RWPE2 (cell line): Measurements from ENCODE around the gene MBLAC1.
A peak's percentile ranks its signal among the peaks of the same experiment; 100 is the strongest.

Experiments
- ATAC-seq: fragments of 200-7000 bp; cut with Tn5 transposase; 3 replicates; pipeline ENCODE4 v1.9.1; 2021; ENCODE audit warnings: low read depth
- DNase-seq: peaks from one replicate; pipeline ENCODE4 v3.0.0-alpha.2; 2020; ENCODE audit warnings: low spot score
- H3K27ac ChIP-seq: fragments of 450-650 bp; 2 replicates; pipeline ENCODE4 v1.5.1; 2017; ENCODE audit warnings: mild to moderate bottlenecking; ENCODE audit not compliant: poor library complexity, severe bottlenecking
- H3K27me3 ChIP-seq: fragments of 250-450 bp; sonication (Bioruptor Pico); 2 replicates; pipeline ENCODE4 v1.5.1; 2021; ENCODE audit warnings: mild to moderate bottlenecking, moderate library complexity; ENCODE audit not compliant: insufficient read depth, poor library complexity, severe bottlenecking
- H3K36me3 ChIP-seq: fragments of 250-450 bp; sonication (Bioruptor Pico); 2 replicates; pipeline ENCODE4 v1.5.1; 2020; ENCODE audit warnings: low read depth, mild to moderate bottlenecking, moderate library complexity
- H3K4me1 ChIP-seq: fragments of 250-450 bp; sonication (Bioruptor Pico); 2 replicates; pipeline ENCODE4 v1.5.1; 2021; ENCODE audit warnings: mild to moderate bottlenecking, moderate library complexity; ENCODE audit not compliant: insufficient read depth, poor library complexity, severe bottlenecking
- H3K4me3 ChIP-seq: fragments of 250-450 bp; sonication (Bioruptor Pico); 2 replicates; pipeline ENCODE4 v1.5.1; 2021; ENCODE audit warnings: mild to moderate bottlenecking, moderate library complexity; ENCODE audit not compliant: severe bottlenecking
- H3K9me3 ChIP-seq: fragments of 250-450 bp; sonication (Bioruptor Pico); 2 replicates; pipeline ENCODE4 v1.5.1; 2021; ENCODE audit warnings: mild to moderate bottlenecking, moderate library complexity; ENCODE audit not compliant: severe bottlenecking
- TF ChIP-seq, protein P1 (sequence below): fragments of 450-650 bp; IDR thresholded peaks from one replicate; pipeline ENCODE4 v1.5.1; 2017; ENCODE audit warnings: mild to moderate bottlenecking, moderate library complexity; ENCODE audit not compliant: poor library complexity, severe bottlenecking

The MBLAC1 gene

DNA sequence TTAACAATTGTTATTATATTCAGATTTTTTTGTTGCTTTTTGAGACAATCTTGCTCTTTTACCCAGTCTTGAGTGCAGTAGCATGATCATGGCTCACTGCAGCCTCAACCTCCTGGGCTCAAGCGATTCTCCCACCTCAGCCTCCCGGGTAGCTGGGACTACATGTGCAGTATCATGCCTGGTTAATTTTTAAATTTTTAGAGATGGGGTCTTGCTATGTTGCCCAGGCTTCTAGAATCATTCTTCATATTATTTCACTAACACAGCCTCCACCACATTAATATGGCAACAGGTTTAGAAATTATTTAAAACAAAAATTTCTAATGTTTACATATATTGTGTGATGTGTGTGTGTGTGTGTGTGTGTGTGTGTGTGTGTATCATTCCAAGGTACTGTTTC is 20.5 kb downstream of the MBLAC1 start:
- ATAC-seq (no peak), DNase-seq (no peak)
- H3K27me3 ChIP-seq = no peaks in the 10 kb centered on the region
- H3K4me1 ChIP-seq = peaks cover 8% of the 10 kb centered on the region
- H3K36me3 ChIP-seq = peaks cover 21% of the 10 kb centered on the region; the same call in 1 of the 2 replicates
- no peaks in the 10 kb centered on the region for H3K9me3 ChIP-seq
- H3K4me3 ChIP-seq = no peak overlapping the region
- H3K27ac ChIP-seq = no peak overlapping the region
- TF ChIP-seq, protein P1, sequence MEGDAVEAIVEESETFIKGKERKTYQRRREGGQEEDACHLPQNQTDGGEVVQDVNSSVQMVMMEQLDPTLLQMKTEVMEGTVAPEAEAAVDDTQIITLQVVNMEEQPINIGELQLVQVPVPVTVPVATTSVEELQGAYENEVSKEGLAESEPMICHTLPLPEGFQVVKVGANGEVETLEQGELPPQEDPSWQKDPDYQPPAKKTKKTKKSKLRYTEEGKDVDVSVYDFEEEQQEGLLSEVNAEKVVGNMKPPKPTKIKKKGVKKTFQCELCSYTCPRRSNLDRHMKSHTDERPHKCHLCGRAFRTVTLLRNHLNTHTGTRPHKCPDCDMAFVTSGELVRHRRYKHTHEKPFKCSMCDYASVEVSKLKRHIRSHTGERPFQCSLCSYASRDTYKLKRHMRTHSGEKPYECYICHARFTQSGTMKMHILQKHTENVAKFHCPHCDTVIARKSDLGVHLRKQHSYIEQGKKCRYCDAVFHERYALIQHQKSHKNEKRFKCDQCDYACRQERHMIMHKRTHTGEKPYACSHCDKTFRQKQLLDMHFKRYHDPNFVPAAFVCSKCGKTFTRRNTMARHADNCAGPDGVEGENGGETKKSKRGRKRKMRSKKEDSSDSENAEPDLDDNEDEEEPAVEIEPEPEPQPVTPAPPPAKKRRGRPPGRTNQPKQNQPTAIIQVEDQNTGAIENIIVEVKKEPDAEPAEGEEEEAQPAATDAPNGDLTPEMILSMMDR = no peak

DNA sequence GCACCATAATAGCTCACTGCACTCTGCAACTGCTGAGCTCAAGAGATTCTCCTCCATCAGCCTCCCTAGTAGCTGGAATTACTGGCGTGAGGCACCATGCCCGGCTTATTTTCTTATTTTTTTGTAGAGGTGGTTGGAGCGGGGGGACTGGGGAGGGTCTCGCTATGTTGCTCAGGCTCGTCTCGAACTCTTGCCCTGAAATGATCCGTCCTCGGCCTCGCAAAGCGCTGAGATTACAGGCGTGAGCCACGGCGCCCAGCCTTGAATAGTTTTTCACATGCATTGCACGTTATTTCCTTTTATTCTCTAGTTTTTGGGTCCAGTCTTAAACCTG is 21.4 kb downstream of the MBLAC1 start:
- H3K27ac ChIP-seq = no peak overlapping the region
- H3K4me1 ChIP-seq = peaks cover 8% of the 10 kb centered on the region
- peak overlapping the region; percentile 69 for H3K4me3 ChIP-seq
- no peak for ATAC-seq
- TF ChIP-seq, protein P1 = no peak
- no peaks in the 10 kb centered on the region for H3K27me3 ChIP-seq
- no peaks in the 10 kb centered on the region for H3K9me3 ChIP-seq
- DNase-seq = no peak
- H3K36me3 ChIP-seq = peaks cover 27% of the 10 kb centered on the region; the same call in 1 of the 2 replicates

DNA sequence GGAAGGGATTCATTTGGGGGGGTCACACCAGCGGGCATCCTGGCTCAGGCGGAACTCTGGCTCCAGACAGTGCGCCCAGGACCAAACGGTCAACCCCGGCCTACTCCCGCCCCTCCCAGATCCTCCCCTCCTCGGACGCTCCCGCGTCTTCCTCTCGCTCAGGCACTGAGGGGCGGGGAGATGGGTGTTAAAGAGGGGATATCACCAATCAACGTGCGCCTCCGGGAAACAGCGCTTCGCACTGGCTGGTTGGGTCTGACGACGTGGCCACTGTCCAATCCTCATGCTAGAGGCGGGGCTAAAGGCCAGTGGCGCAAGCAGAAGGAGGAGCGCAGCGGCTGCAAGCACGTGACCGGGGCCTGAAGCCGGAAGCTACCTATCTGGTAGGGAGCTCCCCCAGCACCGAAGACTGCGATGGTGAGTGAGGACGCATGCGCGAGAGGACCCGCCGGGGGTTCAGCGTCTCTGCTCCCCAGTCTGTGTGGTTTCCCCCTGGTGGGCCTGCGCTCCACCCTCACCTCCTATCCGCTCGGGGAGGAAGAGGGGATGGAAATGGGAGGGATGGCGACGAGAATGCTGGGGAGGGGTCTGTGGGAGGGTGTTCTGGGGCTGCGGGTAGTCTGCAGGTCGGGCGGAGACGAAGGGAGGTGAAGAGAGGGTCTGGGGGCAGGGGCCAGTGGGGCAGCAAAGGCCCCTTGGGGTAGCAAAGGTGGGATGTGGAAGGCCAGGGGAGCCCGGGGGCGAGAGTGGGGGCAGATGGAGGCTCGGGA is 22.0 kb downstream of the MBLAC1 start, which contains the start of gene LAMTOR4:
LAMTOR4 (plus strand) TSS at position 360 of the 770 bp plus-strand sequence; CDS start at position 415, 55 bp downstream.
- H3K36me3 ChIP-seq = peaks cover 33% of the 10 kb centered on the region; the same call in 1 of the 2 replicates
- DNase-seq (peak; percentile 99), ATAC-seq (peak; percentile 99)
- H3K4me3 ChIP-seq = peak within 1 kb of the TSS; percentile 69
- peaks cover 8% of the 10 kb centered on the region for H3K4me1 ChIP-seq
- peak within 1 kb of the TSS; percentile 32 for H3K27ac ChIP-seq
- H3K27me3 ChIP-seq = no peaks in the 10 kb centered on the region
- H3K9me3 ChIP-seq = no peaks in the 10 kb centered on the region
- TF ChIP-seq, protein P1 = no peak

DNA sequence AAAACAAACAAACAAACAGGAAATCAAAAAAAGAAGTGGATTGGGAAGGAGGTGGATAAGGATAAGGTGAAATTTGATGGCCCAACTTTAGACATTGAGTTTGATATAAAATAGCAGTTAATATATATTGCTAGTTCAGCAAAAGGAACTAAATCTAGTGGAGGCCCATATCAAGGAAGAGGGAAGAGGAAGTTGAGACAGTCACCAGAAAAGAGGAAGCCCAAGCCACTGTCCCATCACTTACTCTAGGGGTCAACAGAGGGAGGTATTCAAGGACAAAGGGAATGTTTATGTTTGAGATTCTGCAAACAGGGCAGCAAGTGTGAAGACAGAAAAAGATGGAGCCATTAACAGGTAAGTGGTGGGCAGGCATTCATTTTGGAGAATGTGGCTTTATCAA is 25.6 kb downstream of the MBLAC1 start:
- H3K27me3 ChIP-seq = no peaks in the 10 kb centered on the region
- H3K9me3 ChIP-seq = no peaks in the 10 kb centered on the region
- peaks cover 57% of the 10 kb centered on the region for H3K36me3 ChIP-seq
- H3K27ac ChIP-seq = no peak overlapping the region
- no peak for DNase-seq
- no peak for ATAC-seq
- peaks cover 8% of the 10 kb centered on the region for H3K4me1 ChIP-seq
- H3K4me3 ChIP-seq = no peak overlapping the region
- TF ChIP-seq, protein P1 = no peak
